Lower leg skin (tissue), 3 donors: ENCODE data around the gene DIP2B.

Experiments used
- POLR2A ChIP-seq, 2 donors: fragments of 450-650 bp; IDR thresholded peaks; one replicate each; pipeline ENCODE4 v1.6.1; 2016 to 2017; ENCODE audit warnings: antibody characterized with exemption in 2 of 2, mild to moderate bottlenecking in 1 of 2, moderate library complexity in 1 of 2
- TF ChIP-seq, protein P1 (sequence below), 3 donors: fragments of 450-650 bp; IDR thresholded peaks; one replicate each; pipeline ENCODE4 v1.5.1; 2016; ENCODE audit warnings: antibody characterized with exemption in 3 of 3, mild to moderate bottlenecking in 3 of 3, moderate library complexity in 2 of 3

- TF ChIP-seq, protein P1, sequence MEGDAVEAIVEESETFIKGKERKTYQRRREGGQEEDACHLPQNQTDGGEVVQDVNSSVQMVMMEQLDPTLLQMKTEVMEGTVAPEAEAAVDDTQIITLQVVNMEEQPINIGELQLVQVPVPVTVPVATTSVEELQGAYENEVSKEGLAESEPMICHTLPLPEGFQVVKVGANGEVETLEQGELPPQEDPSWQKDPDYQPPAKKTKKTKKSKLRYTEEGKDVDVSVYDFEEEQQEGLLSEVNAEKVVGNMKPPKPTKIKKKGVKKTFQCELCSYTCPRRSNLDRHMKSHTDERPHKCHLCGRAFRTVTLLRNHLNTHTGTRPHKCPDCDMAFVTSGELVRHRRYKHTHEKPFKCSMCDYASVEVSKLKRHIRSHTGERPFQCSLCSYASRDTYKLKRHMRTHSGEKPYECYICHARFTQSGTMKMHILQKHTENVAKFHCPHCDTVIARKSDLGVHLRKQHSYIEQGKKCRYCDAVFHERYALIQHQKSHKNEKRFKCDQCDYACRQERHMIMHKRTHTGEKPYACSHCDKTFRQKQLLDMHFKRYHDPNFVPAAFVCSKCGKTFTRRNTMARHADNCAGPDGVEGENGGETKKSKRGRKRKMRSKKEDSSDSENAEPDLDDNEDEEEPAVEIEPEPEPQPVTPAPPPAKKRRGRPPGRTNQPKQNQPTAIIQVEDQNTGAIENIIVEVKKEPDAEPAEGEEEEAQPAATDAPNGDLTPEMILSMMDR (IDR thresholded peaks at IDR 0.05), result no peak
- no peak for TF ChIP-seq POLR2A (IDR thresholded peaks at IDR 0.05)
Measured at GRCh38 chr12:50549885-50550284, 45.1 kb downstream of the DIP2B start.
